ENCODE data around the gene CEP68. TPM values are rescaled to one million over a fixed set of nuclear protein-coding genes. Genes with fewer than 3 reads are reported as not detected.
"Not testable (repeated sequence)": the region's sequence is repeated elsewhere in the genome, so short reads cannot be mapped to it uniquely, and the experiment has no call there.

Gene CEP68
- total and polyA plus RNA-seq, 5 donors from 2014 or later = 18.8 to 27.8 (median 26.0) TPM

DNA sequence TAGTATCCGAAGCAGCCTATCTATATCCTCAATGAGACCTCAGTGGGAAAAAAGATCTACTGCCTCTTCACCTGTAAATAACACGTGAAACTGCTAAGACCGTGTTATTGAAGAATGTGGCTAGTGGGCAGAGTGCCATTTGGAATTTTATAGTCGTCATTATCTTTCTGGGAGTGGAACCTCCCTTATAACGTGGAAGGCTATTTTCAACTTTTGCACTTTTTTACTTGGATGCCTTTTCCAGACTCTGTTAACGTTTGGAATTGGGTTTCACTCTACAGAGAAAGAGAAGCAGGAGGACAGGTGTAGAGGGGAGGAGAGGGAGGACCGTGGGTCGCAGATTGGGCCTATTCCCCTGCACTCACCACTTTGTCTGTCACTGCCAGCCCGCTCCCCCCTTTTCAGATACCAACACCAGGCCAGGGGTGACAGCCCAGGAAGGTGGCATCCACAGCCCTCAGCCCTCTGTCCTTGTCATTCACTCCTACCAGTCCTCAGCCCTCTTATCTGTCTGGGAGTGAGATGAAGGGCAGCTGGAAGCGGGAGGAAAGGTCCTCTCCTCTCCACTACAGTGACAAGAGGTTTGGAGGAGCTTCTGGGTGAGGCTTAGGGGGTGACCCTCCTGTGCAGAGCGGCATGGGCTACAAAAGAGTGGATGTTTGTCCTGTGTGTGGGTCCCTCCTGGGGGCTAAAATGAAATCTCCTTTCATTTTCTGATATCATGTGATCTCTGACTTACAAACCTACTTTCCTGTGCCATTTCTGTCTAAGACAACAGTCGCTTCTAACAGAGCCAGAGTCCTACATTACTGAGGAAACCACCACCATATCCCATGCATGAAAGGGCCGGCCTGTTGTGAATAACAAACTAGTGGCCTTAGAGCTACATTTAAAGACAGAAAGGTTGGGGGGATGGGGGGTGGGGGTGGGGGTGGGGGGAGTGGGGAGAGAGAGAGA lies 23.9 kb upstream of the CEP68 start:
- Mint-ChIP-seq H3K36me3 (peaks cover 6% of the 10 kb centered on the region), H3K27me3 (no peaks in the 10 kb centered on the region), H3K4me3 (peak overlapping the region; percentile 38 to 70 (median 54)), H3K4me1 (peaks cover 17 to 24% (median 23%) of the 10 kb centered on the region in 4 donors), H3K9me3 (no peaks in the 10 kb centered on the region), H3K27ac (peak overlapping the region; percentile 45 to 99 (median 74))
- no peaks in the 10 kb centered on the region for H3K9me3 ChIP-seq (ENCODE audit: control insufficient read depth in 2 of 2, low read length in 2 of 2)
- peak overlapping the region; percentile 78 for H3K4me3 ChIP-seq (ENCODE audit: low read depth, low read length)
- H3K4me1 ChIP-seq (ENCODE audit: control insufficient read depth, insufficient read depth, low read length, poor library complexity, severe bottlenecking) = peaks cover 32% of the 10 kb centered on the region
- ATAC-seq (ENCODE audit: low read depth in 2 of 2) (no peak), DNase-seq (no peak)
- no peaks in the 10 kb centered on the region for H3K36me3 ChIP-seq (ENCODE audit: control insufficient read depth, insufficient read depth, low read length)
- no peaks in the 10 kb centered on the region for H3K27me3 ChIP-seq (ENCODE audit: control insufficient read depth, insufficient read depth, low read length)
- peak overlapping the region; percentile 75 for H3K27ac ChIP-seq (ENCODE audit: insufficient read depth, low read length, poor library complexity, severe bottlenecking)

DNA sequence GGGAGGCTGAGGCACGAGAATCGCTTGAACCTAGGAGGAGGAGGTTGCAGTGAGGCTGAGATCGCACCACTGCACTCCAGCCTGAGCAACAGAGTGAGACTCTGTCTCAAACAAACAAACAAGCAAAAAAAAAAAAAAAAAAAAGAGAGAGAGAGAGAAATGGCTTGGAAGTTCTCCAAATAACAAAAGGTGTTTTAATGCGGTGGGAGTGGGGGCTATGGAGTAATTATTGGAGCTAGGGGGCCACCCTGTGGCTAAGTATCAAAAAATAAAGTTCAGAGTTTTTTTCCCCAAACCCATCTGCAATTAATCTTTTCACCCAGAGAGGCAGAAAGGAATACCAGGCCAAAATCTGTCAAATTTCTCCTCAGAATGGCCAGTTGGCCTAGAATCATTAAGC lies 23.0 kb upstream of the CEP68 start:
- peaks cover 32% of the 10 kb centered on the region for H3K4me1 ChIP-seq (ENCODE audit: control insufficient read depth, insufficient read depth, low read length, poor library complexity, severe bottlenecking)
- ATAC-seq (ENCODE audit: low read depth in 2 of 2) (no peak), DNase-seq (peak in 1 of 3 donors; percentile 23)
- H3K27me3 ChIP-seq (ENCODE audit: control insufficient read depth, insufficient read depth, low read length) = no peaks in the 10 kb centered on the region
- Mint-ChIP-seq H3K27ac (no peak overlapping the region), H3K27me3 (no peaks in the 10 kb centered on the region), H3K36me3 (peaks cover 14% of the 10 kb centered on the region), H3K4me3 (no peak overlapping the region), H3K4me1 (peaks cover 13 to 24% (median 23%) of the 10 kb centered on the region in 4 donors), H3K9me3 (no peaks in the 10 kb centered on the region)
- H3K4me3 ChIP-seq (ENCODE audit: low read depth, low read length) = no peak overlapping the region
- no peak overlapping the region for H3K27ac ChIP-seq (ENCODE audit: insufficient read depth, low read length, poor library complexity, severe bottlenecking)
- no peaks in the 10 kb centered on the region for H3K9me3 ChIP-seq (ENCODE audit: control insufficient read depth in 2 of 2, low read length in 2 of 2)
- no peaks in the 10 kb centered on the region for H3K36me3 ChIP-seq (ENCODE audit: control insufficient read depth, insufficient read depth, low read length)

DNA sequence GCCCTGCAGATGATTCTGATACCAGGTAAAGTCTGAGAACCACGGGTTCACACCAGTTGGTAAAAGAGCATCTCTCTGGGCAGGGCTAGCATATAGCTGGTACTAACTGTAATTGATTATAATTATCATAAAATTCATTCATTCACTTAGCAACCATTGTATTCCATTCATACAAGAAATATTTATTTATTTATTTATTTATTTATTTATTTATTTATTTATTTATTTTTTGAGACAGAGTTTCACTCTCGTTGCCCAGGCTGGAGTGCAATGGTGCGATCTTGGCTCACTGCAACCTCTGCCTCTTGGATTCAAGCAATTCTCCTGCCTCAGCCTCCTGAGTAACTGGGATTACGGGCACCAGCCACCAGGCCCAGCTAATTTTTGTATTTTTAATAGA lies 22.5 kb upstream of the CEP68 start:
- not testable (repeated sequence) for H3K27ac Mint-ChIP-seq; H3K36me3 ChIP-seq (ENCODE audit: control insufficient read depth, insufficient read depth, low read length); H3K9me3 ChIP-seq (ENCODE audit: control insufficient read depth in 2 of 2, low read length in 2 of 2); H3K27ac ChIP-seq (ENCODE audit: insufficient read depth, low read length, poor library complexity, severe bottlenecking); H3K4me3 ChIP-seq (ENCODE audit: low read depth, low read length); ATAC-seq (ENCODE audit: low read depth in 2 of 2); H3K27me3 ChIP-seq (ENCODE audit: control insufficient read depth, insufficient read depth, low read length); DNase-seq; H3K27me3 Mint-ChIP-seq; H3K4me3 Mint-ChIP-seq; H3K9me3 Mint-ChIP-seq
- H3K4me1 ChIP-seq (ENCODE audit: control insufficient read depth, insufficient read depth, low read length, poor library complexity, severe bottlenecking) = peaks cover 32% of the 10 kb centered on the region
- peaks cover 13 to 24% (median 23%) of the 10 kb centered on the region in 4 donors for H3K4me1 Mint-ChIP-seq
- peaks cover 16% of the 10 kb centered on the region for H3K36me3 Mint-ChIP-seq

DNA sequence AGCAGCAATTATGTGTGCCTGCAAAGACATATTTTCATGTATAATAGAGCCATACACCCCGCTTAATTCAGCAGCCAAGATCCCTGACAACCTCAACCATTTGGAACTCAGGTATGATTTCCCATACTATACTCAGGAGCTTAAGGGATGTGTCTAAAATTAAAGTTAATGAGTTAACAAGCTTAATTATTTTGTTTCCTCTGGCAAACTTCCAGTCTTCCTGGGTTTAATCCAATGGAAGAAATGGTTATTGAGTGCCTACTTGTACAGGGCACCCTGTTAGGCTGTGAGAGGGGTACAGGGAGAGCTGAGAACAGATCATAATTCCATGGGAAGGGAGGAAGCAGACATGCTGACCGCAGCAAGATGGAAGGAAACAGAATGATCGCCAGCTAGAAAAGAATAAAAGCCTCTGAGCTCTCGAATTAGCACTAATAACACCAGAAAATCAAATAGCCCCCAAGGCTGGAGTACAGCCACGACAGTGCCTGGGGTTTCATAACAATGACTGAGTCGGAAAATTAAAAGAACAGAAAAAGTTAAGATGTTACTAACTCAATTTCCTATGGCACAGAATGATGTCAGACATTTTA lies 20.8 kb upstream of the CEP68 start:
- H3K27me3 Mint-ChIP-seq = no peaks in the 10 kb centered on the region
- peaks cover 0 to 2% (median 0%) of the 10 kb centered on the region in 7 donors for H3K9me3 Mint-ChIP-seq
- peaks cover 18% of the 10 kb centered on the region for H3K36me3 Mint-ChIP-seq
- no peak for ATAC-seq (ENCODE audit: low read depth in 2 of 2)
- no peaks in the 10 kb centered on the region for H3K27me3 ChIP-seq (ENCODE audit: control insufficient read depth, insufficient read depth, low read length)
- no peak overlapping the region for H3K4me3 Mint-ChIP-seq
- H3K27ac ChIP-seq (ENCODE audit: insufficient read depth, low read length, poor library complexity, severe bottlenecking) = no peak overlapping the region
- no peaks in the 10 kb centered on the region for H3K9me3 ChIP-seq (ENCODE audit: control insufficient read depth in 2 of 2, low read length in 2 of 2)
- H3K27ac Mint-ChIP-seq = no peak overlapping the region
- peaks cover 34% of the 10 kb centered on the region for H3K4me1 ChIP-seq (ENCODE audit: control insufficient read depth, insufficient read depth, low read length, poor library complexity, severe bottlenecking)
- H3K4me1 Mint-ChIP-seq = peaks cover 20 to 30% (median 26%) of the 10 kb centered on the region in 4 donors
- H3K36me3 ChIP-seq (ENCODE audit: control insufficient read depth, insufficient read depth, low read length) = no peaks in the 10 kb centered on the region
- H3K4me3 ChIP-seq (ENCODE audit: low read depth, low read length) = no peak overlapping the region
- no peak for DNase-seq

DNA sequence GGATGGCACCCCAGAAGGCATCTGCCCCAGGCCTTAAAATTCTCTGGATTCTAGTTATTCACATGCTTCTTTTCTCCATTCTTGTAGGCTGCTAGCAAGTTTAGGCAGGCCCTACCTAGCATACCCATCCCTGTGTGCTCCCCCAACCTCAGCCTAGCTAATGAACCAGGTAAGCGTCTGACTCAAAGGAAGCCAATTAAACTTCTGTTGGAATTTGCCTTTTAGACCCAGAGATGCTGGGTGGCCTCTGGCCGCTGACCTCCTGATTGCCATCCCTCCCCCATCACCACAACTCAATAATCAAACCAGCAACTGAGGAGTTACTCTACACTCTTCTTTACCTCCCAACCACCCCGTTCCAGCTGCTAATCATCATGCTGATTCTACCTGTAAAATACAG lies 19.0 kb upstream of the CEP68 start:
- no peak for DNase-seq
- Histone ChIP-seq H3K36me3 (ENCODE audit: control insufficient read depth, insufficient read depth, low read length) (no peaks in the 10 kb centered on the region), H3K27ac (ENCODE audit: insufficient read depth, low read length, poor library complexity, severe bottlenecking) (no peak overlapping the region), H3K27me3 (ENCODE audit: control insufficient read depth, insufficient read depth, low read length) (no peaks in the 10 kb centered on the region), H3K4me3 (ENCODE audit: low read depth, low read length) (no peak overlapping the region), H3K4me1 (ENCODE audit: control insufficient read depth, insufficient read depth, low read length, poor library complexity, severe bottlenecking) (peaks cover 18% of the 10 kb centered on the region), H3K9me3 (ENCODE audit: control insufficient read depth in 2 of 2, low read length in 2 of 2) (no peaks in the 10 kb centered on the region)
- no peaks in the 10 kb centered on the region for H3K27me3 Mint-ChIP-seq
- H3K4me3 Mint-ChIP-seq = no peak overlapping the region
- H3K36me3 Mint-ChIP-seq = peaks cover 21% of the 10 kb centered on the region
- peaks cover 10 to 18% (median 13%) of the 10 kb centered on the region in 4 donors for H3K4me1 Mint-ChIP-seq
- H3K9me3 Mint-ChIP-seq = peaks cover 0 to 2% (median 0%) of the 10 kb centered on the region in 7 donors
- no peak for ATAC-seq (ENCODE audit: low read depth in 2 of 2)
- H3K27ac Mint-ChIP-seq = no peak overlapping the region

DNA sequence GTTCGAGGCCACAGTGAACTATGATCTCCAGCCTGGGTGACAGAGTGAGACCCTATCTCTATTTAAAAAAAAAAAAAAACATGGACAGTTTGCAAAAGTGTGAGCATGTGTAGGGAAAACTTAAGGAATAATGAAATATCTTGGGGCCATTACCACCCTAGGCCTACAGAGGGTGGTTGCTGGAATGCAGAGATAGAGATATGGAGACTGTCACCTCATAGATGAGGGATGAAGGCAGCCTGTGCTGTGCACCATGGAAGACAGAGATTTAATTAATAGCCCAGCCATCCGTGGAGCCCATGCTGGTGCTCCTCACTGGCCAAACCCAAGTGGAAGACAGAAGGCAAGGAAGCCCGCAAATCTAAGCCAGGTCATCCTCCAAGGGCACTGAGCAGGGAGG lies 16.6 kb upstream of the CEP68 start:
- no peak for ATAC-seq (ENCODE audit: low read depth in 2 of 2)
- Mint-ChIP-seq H3K4me3 (peak overlapping the region in 1 of 4 donors; percentile 49), H3K4me1 (peaks cover 5 to 13% (median 11%) of the 10 kb centered on the region in 4 donors), H3K27ac (no peak overlapping the region), H3K27me3 (no peaks in the 10 kb centered on the region), H3K36me3 (peaks cover 23% of the 10 kb centered on the region), H3K9me3 (peaks cover 0 to 8% (median 6%) of the 10 kb centered on the region in 7 donors)
- DNase-seq = no peak
- Histone ChIP-seq H3K4me3 (ENCODE audit: low read depth, low read length) (no peak overlapping the region), H3K27ac (ENCODE audit: insufficient read depth, low read length, poor library complexity, severe bottlenecking) (no peak overlapping the region), H3K9me3 (ENCODE audit: control insufficient read depth in 2 of 2, low read length in 2 of 2) (peaks cover 7 to 11% of the 10 kb centered on the region in 2 experiments), H3K36me3 (ENCODE audit: control insufficient read depth, insufficient read depth, low read length) (peaks cover 13% of the 10 kb centered on the region), H3K27me3 (ENCODE audit: control insufficient read depth, insufficient read depth, low read length) (no peaks in the 10 kb centered on the region), H3K4me1 (ENCODE audit: control insufficient read depth, insufficient read depth, low read length, poor library complexity, severe bottlenecking) (peaks cover 6% of the 10 kb centered on the region)

DNA sequence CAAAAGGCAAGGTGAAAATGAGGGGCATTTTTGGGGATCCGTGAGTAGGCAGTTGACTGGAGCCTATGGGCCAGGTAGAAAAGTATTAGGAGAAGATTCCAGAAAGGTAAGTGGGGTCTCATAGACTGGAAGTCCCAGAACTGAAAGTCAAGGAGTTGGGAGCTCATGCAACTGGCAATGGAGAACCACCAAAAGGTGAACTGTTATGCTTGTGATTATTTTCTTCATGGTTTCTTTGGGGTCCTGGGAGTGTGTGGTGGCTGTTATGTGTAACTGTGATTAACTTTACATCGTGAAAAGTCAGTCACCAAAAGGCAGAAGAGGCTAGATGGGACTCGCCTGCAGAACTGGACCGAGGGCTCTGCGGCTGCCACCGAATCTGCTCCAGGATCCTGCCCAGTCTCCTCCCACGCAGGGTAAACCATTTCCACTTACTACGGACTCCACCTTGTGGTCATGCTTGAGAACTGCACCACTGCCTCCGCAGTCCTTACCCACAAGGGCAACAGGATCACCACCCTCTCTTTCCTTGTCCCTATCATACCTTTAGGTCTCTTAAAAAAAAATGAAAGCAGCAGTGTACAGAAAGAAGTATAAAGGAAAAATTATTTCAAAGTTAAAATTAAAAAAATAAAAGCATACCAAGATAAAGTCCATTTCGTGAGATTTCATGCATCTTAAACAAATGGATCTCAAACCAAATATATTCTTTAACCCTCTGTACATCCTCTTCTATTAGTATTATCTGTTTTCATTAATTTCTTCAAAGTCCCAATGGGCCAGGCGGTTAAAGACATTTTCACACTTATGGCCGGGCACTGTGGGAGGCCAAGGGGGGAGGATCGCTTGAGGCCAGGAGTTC lies 15.6 kb upstream of the CEP68 start:
- peaks cover 32% of the 10 kb centered on the region for H3K36me3 Mint-ChIP-seq
- peak overlapping the region in 1 of 3 donors; percentile 49 for H3K27ac Mint-ChIP-seq
- Histone ChIP-seq H3K36me3 (ENCODE audit: control insufficient read depth, insufficient read depth, low read length) (peaks cover 22% of the 10 kb centered on the region), H3K4me1 (ENCODE audit: control insufficient read depth, insufficient read depth, low read length, poor library complexity, severe bottlenecking) (peaks cover 6% of the 10 kb centered on the region), H3K9me3 (ENCODE audit: control insufficient read depth in 2 of 2, low read length in 2 of 2) (peaks cover 7 to 11% of the 10 kb centered on the region in 2 experiments), H3K27me3 (ENCODE audit: control insufficient read depth, insufficient read depth, low read length) (no peaks in the 10 kb centered on the region), H3K4me3 (ENCODE audit: low read depth, low read length) (no peak overlapping the region), H3K27ac (ENCODE audit: insufficient read depth, low read length, poor library complexity, severe bottlenecking) (no peak overlapping the region)
- peaks cover 5 to 13% (median 11%) of the 10 kb centered on the region in 4 donors for H3K4me1 Mint-ChIP-seq
- peak; percentile 90 to 92 for ATAC-seq (ENCODE audit: low read depth in 2 of 2)
- H3K27me3 Mint-ChIP-seq = no peaks in the 10 kb centered on the region
- H3K9me3 Mint-ChIP-seq = peaks cover 0 to 16% (median 9%) of the 10 kb centered on the region in 7 donors
- peak overlapping the region in 1 of 4 donors; percentile 33 for H3K4me3 Mint-ChIP-seq
- peak; percentile 67 to 85 (median 73) for DNase-seq
